Stimulated activated CD4-positive, alpha-beta T cell treated with anti-CD3 and anti-CD28 coated beads, Interleukin-1b, Interleukin-23, amount 100 ng/mL, for 4 hours (primary cell): ENCODE data around the gene SEC14L3.

Experiments
- DNase-seq, 2 donors: peaks; one replicate each; pipeline ENCODE4 v3.0.0-alpha.2; 2020; ENCODE audit warnings: low read depth in 2 of 2

SEC14L3 gene

DNA sequence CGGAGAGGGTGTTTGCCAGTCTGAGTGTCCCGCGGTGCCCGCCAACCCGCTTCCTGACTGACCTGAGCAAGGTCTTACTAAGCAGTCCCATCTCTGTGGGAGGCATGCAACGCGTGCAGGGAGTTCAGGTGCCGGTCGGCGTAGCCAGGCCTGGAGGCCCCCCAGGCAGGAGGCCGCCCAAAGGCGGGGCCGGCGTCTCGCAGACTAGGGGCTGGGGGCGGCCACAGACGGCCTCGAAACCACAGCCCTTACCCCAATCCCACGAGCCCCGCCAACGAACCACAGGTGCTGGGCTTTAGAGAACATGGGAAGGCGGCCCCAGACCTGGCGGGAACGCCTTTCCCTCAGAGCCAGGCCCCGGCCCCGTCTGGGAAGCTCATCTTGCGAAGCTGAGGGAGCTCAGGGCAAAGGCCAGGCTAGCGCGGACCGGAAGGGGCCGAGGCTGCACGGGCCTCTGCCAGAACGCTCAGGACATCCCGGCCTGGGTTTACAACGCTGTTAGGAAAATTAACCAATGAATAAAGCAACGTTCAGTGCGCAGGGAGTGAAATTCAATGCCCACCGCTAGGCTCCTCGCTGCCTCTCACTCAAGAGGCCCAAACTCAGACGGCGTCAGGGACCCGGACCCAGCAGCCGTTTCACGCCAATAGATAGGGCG, 48.4 kb downstream of the SEC14L3 start:
- peak; percentile 12 to 50 for DNase-seq

DNA sequence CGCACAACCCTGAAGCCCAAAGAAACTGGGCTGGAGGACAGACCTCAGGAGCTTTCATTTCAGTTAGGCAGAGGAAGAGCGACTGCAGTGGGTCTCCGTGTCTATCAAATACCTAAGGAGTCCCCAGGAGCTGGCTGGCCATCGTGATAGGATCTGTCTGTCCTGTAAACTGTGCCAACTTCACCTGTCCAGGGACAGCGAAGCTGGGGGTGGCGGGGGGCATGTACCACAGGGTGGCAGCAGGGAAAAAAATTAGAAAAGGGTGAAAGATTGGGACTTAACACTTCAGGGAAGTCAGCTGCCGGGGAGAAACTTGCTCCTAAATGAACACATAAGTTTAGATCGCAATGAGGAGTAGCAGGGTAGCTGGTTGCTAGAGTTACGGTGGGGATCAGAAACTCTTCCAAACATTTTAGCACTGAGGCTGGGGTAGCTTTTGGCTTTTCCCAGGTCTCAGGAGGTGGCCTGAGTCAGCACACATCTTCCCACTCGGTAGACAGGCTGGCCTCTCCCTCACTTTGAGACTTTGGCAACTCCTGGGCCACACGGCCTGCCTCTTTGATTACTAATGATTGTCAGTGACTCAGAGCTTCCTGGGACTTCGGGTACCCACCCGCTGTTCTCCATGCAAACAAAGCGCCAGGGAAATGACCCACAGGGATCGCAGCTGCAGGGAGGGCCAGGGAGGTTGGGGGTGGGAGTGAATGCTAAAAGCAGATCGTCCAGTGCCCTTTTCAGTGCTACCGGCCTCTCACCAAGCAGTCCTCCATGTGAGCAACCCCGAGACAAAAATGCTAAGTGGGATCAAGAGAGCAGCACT, 49.1 kb downstream of the SEC14L3 start:
- DNase-seq: no peak

DNA sequence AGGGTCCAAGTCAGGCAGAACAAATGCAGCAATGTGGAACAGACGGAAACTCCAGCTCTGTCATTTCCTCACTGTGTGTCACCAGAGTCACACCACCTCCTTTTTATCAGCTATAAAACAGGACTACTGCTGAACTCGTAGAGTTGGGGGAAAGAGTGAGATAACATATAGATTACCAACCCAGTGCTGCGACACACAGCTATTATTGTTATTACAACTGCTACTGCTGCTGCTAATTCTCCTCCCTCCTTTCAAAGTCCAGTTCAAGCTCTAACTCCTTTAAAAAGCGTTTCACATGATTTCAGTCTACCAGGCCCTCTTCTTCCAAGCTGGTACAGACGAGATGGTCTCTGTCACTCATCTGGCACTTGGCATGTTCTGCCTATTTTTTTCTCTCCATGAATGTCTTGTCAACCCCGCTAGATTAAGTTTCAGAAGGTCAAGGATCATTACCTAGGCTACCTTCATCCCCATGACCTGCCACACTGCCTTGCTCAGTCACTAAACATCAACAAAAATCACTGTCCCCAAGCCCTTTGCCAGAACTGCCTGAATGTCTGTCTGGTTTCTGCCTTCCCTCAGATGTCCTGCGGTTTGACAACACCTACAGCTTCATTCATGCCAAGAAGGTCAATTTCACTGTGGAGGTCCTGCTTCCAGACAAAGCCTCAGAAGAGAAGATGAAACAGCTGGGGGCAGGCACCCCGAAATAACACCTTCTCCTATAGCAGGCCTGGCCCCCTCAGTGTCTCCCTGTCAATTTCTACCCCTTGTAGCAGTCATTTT, 49.9 kb downstream of the SEC14L3 start:
- no peak for DNase-seq

- no peak for DNase-seq
Observed at GRCh38 chr22:30420347-30421125, 51.3 kb downstream of the SEC14L3 start.

DNA sequence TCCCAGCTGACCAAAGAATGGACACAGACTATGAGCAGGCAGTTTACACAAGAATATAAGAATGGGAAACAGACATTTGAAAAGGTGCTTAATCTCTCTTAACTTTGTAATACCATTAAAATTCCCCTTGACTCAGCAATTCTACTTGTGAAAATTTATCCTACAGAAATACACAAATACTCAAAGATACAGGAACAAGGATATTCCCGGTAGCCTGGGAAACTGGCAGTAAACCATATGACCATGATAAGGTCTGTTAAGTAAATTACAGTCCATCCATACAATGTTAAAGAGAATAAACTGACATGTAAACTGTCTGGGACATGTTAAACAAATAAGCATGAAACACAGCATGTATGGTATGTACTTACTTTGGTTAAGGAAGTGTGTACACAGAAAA, 55.0 kb downstream of the SEC14L3 start:
- DNase-seq: no peak

GRCh38 chr22:30416403-30416802, 55.4 kb downstream of the SEC14L3 start:
- DNase-seq: no peak

- no peak for DNase-seq
Observed at GRCh38 chr22:30414525-30415047, 57.2 kb downstream of the SEC14L3 start.

GRCh38 chr22:30413745-30414524, 57.9 kb downstream of the SEC14L3 start:
- DNase-seq: no peak

- no peak for DNase-seq
Observed at GRCh38 chr22:30413001-30413400, 58.8 kb downstream of the SEC14L3 start.

DNA sequence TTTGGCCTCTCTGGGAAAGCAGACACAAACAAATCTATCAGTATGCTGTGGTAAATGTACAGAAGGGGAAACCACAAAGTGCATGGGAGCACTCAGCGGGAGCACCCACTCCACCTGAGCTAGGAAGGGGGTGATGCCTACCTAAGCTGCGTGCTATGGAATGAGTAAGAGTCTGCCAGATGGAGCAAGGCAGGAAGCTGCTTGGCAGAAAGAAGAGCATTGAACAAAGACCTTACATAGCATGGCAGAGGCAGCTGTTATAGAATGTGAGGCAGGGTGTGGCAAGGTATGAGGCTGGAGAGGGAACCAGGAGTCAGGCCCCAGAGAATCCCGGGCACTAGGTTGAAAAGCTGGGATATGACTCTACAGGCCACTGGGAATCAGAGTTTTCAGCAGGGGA, 60.0 kb downstream of the SEC14L3 start:
- DNase-seq: no peak
